GM18502 (cell line): ENCODE data around the gene OPN1SW.

Experiments used
- ATAC-seq: cut with Tn5 transposase; IDR thresholded peaks from one replicate; pipeline ENCODE4 v1.9.1; 2021; ENCODE audit warnings: mild to moderate bottlenecking; ENCODE audit not compliant: unreplicated experiment, poor library complexity

The OPN1SW gene

GRCh38 chr7:128737867-128738385, 37.7 kb downstream of the OPN1SW start:
- ATAC-seq: no peak

- no peak for ATAC-seq
Measured at GRCh38 chr7:128737441-128737840, 38.2 kb downstream of the OPN1SW start.

GRCh38 chr7:128735436-128735835, 40.2 kb downstream of the OPN1SW start:
- ATAC-seq: no peak

GRCh38 chr7:128734890-128735289, 40.7 kb downstream of the OPN1SW start:
- ATAC-seq: no peak

DNA sequence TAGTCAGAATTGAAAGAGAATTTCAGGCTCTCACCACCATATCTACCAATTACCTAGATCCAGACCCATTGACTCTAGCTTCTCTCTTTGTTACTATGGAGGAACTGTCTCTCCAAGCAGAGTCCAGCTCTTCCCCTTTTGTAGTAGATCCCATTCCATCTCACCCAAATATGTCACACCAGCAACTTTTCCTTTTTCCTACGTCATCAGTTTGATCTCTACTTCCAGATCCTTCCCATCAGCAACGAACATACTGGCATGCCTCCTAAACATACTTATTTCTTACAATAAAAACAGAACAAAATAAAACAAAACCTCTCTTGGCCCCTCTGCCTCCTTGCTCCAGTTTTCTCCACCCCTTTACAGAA, 42.3 kb downstream of the OPN1SW start:
- no peak for ATAC-seq

GRCh38 chr7:128732521-128733277, 42.9 kb downstream of the OPN1SW start:
- ATAC-seq: no peak

- no peak for ATAC-seq
Measured at GRCh38 chr7:128731184-128731583, 44.4 kb downstream of the OPN1SW start.

GRCh38 chr7:128729494-128729893, 46.1 kb downstream of the OPN1SW start:
- no peak for ATAC-seq

GRCh38 chr7:128728598-128728997, 47.0 kb downstream of the OPN1SW start:
- no peak for ATAC-seq

- no peak for ATAC-seq
Measured at GRCh38 chr7:128727239-128727638, 48.4 kb downstream of the OPN1SW start.

- ATAC-seq: no peak
Measured at GRCh38 chr7:128726737-128727072, 48.9 kb downstream of the OPN1SW start.

GRCh38 chr7:128726059-128726736, 49.4 kb downstream of the OPN1SW start:
- ATAC-seq: no peak

DNA sequence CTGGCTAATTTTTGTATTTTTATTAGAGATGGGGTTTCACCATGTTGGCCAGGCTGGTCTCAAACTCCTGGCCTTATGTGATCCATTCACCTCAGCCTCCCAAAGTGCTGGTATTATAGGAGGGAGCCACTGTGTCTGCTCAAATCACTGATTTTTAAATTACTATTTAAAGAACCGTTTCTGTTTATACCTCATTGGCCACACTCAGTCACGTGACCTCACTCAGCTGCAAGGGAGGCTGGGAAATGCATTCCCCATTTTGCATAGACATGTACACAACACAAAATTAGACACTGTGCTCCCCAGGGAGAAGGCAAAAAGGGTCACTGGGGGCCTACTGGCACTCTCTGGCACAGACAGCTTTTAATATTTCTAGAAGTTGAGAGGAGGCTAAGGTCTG, 50.1 kb downstream of the OPN1SW start:
- ATAC-seq: no peak

GRCh38 chr7:128724743-128725142, 50.9 kb downstream of the OPN1SW start:
- ATAC-seq: no peak
